IMR-90 (cell line): ENCODE measurements around the gene SCAMP1. TPM values are rescaled to one million over a fixed set of nuclear protein-coding genes. Genes with fewer than 3 reads are reported as not detected.

ENCODE experiments used
- ATAC-seq: fragments of 200-7000 bp; cut with Tn5 transposase; 2 replicates; pipeline ENCODE4 v1.9.1; 2020; ENCODE audit warnings: low read depth, mild to moderate bottlenecking, moderate library complexity
- BruUV-seq: library from RNA; stranded (reverse); fragments of 400-500 nt; replicated peaks from 2 replicates; lab custom pipeline; 2021; lab: Mats Ljungman, UMichigan
- CTCF ChIA-PET: fragments of 300-600 bp; formaldehyde crosslinking; extraction: SDS; loops from one replicate; lab custom pipeline; 2021; ENCODE audit warnings: antibody characterized with exemption; lab: Yijun Ruan, JAX
- POLR2A ChIA-PET: fragments of 300-600 bp; sonication (Branson Sonifier 250); formaldehyde crosslinking; loops from one replicate; lab custom pipeline; 2022; ENCODE audit warnings: antibody characterized with exemption; ENCODE audit not compliant: unreplicated experiment; lab: Charles Lee
- DNase-seq: peaks from one replicate; pipeline ENCODE4 v3.0.0; 2013
- H2AFZ ChIP-seq: replicated peaks from 2 replicates; pipeline ENCODE3; 2013; ENCODE audit warnings: low read length, mild to moderate bottlenecking; ENCODE audit not compliant: poor library complexity
- H2AK5ac ChIP-seq: 2 replicates; pipeline ENCODE4 v1.6.1; 2013; ENCODE audit warnings: low read depth, low read length, inconsistent platforms
- H2AK9ac ChIP-seq: replicated peaks from 2 replicates; pipeline ENCODE3; 2013; ENCODE audit warnings: mild to moderate bottlenecking, low read depth, low read length, moderate library complexity; ENCODE audit not compliant: poor library complexity
- H2BK120ac ChIP-seq: 2 replicates; pipeline ENCODE4 v1.6.1; 2013; ENCODE audit warnings: low read depth, low read length, inconsistent platforms
- H2BK15ac ChIP-seq: 3 replicates; pipeline ENCODE4 v1.6.1; 2013; ENCODE audit warnings: low read depth, low read length, inconsistent platforms
- H2BK20ac ChIP-seq: 2 replicates; pipeline ENCODE4 v1.6.1; 2013; ENCODE audit warnings: low read depth, mild to moderate bottlenecking, inconsistent platforms, low read length, moderate library complexity
- H2BK5ac ChIP-seq: 2 replicates; pipeline ENCODE4 v1.6.1; 2013; ENCODE audit warnings: mild to moderate bottlenecking, low read depth, low read length, inconsistent platforms; ENCODE audit not compliant: poor library complexity, severe bottlenecking
- H3K14ac ChIP-seq: replicated peaks from 2 replicates; pipeline ENCODE4 v1.6.1; 2013; ENCODE audit warnings: low read depth, low read length, inconsistent platforms
- H3K18ac ChIP-seq: 2 replicates; pipeline ENCODE4 v1.6.1; 2013; ENCODE audit warnings: low read depth, low read length, control low read depth
- H3K23ac ChIP-seq: 2 replicates; pipeline ENCODE4 v1.6.1; 2013; ENCODE audit warnings: low read depth, low read length, inconsistent platforms
- H3K27ac ChIP-seq: 2 replicates; pipeline ENCODE4 v1.5.1; 2013; ENCODE audit warnings: mild to moderate bottlenecking, control low read depth, low read length; ENCODE audit not compliant: insufficient read depth
- H3K27me3 ChIP-seq: 2 replicates; pipeline ENCODE4 v1.6.1; 2013; ENCODE audit warnings: low read length; ENCODE audit not compliant: control insufficient read depth, insufficient read depth
- H3K36me3 ChIP-seq: 2 replicates; pipeline ENCODE4 v1.6.1; 2013; ENCODE audit warnings: low read length, mixed read lengths; ENCODE audit not compliant: control insufficient read depth, insufficient read depth
- H3K4ac ChIP-seq: 2 replicates; pipeline ENCODE4 v1.6.1; 2013; ENCODE audit warnings: low read depth, low read length, inconsistent platforms
- H3K4me1 ChIP-seq: 2 replicates; pipeline ENCODE4 v1.6.1; 2013; ENCODE audit warnings: low read length, mixed read lengths; ENCODE audit not compliant: control insufficient read depth, insufficient read depth
- H3K4me2 ChIP-seq: 2 replicates; pipeline ENCODE4 v1.6.1; 2013; ENCODE audit warnings: low read depth, mild to moderate bottlenecking, control low read depth, low read length, moderate library complexity
- H3K4me3 ChIP-seq: 2 replicates; pipeline ENCODE4 v1.5.1; 2013; ENCODE audit warnings: low read depth, mild to moderate bottlenecking, control low read depth, low read length, moderate library complexity; ENCODE audit not compliant: insufficient read depth
- H3K56ac ChIP-seq: 2 replicates; pipeline ENCODE4 v1.6.1; 2013; ENCODE audit warnings: low read length, inconsistent platforms; ENCODE audit not compliant: insufficient read depth; ENCODE audit errors: extremely low read depth
- H3K79me1 ChIP-seq, 2 experiments: 2 replicates each; pipeline ENCODE4 v1.6.1; 2013; ENCODE audit warnings: low read length in 2 of 2, inconsistent platforms in 1 of 2, low read depth in 1 of 2
- H3K9ac ChIP-seq: 2 replicates; pipeline ENCODE4 v1.6.1; 2013; ENCODE audit warnings: low read depth, low read length, control low read depth
- H3K9me1 ChIP-seq: 2 replicates; pipeline ENCODE4 v1.6.1; 2013; ENCODE audit warnings: low read length, inconsistent platforms; ENCODE audit not compliant: insufficient read depth
- H3K9me3 ChIP-seq: 2 replicates; pipeline ENCODE4 v1.6.1; 2013; ENCODE audit warnings: low read length; ENCODE audit not compliant: control insufficient read depth, insufficient read depth
- H4K20me1 ChIP-seq: 2 replicates; pipeline ENCODE4 v1.6.1; 2013; ENCODE audit warnings: low read length, inconsistent platforms; ENCODE audit not compliant: insufficient read depth
- H4K5ac ChIP-seq: 2 replicates; pipeline ENCODE4 v1.6.1; 2013; ENCODE audit warnings: mild to moderate bottlenecking, low read depth, low read length, control low read depth
- H4K8ac ChIP-seq, 2 experiments: 2 replicates each; pipeline ENCODE4 v1.6.1; 2013; ENCODE audit warnings: low read depth in 2 of 2, low read length in 2 of 2, control low read depth in 1 of 2, inconsistent platforms in 1 of 2
- H4K91ac ChIP-seq: 2 replicates; pipeline ENCODE4 v1.6.1; 2013; ENCODE audit warnings: low read depth, low read length, inconsistent platforms; ENCODE audit not compliant: insufficient read depth
- BHLHE40 ChIP-seq: fragments of 150-350 bp; IDR thresholded peaks from 2 replicates; pipeline ENCODE4 v1.6.1; 2016; ENCODE audit warnings: mild to moderate bottlenecking, low read depth, low read length
- CEBPB ChIP-seq: IDR thresholded peaks from 2 replicates; pipeline ENCODE4 v1.6.1; 2012; ENCODE audit warnings: low read depth, low read length, improper control_type of control experiment
- CHD1 ChIP-seq: IDR thresholded peaks from 2 replicates; pipeline ENCODE4 v1.6.1; 2012; ENCODE audit warnings: low read depth, low read length, improper control_type of control experiment
- CTCF ChIP-seq: conservative IDR thresholded peaks from 2 replicates; pipeline ENCODE4 v1.5.1; 2012; ENCODE audit warnings: mild to moderate bottlenecking, low read depth, low read length, improper control_type of control experiment
- FOS ChIP-seq: fragments of 150-350 bp; IDR thresholded peaks from 2 replicates; pipeline ENCODE4 v1.6.1; 2016; ENCODE audit warnings: low read depth, low read length
- MAFK ChIP-seq: IDR thresholded peaks from 2 replicates; pipeline ENCODE4 v1.6.1; 2012; ENCODE audit warnings: low read depth, low read length, improper control_type of control experiment
- MAZ ChIP-seq: IDR thresholded peaks from 2 replicates; pipeline ENCODE4 v1.6.1; 2012; ENCODE audit warnings: low read depth, mild to moderate bottlenecking, low read length, improper control_type of control experiment, moderate library complexity, borderline replicate concordance
- MXI1 ChIP-seq: IDR thresholded peaks from 2 replicates; pipeline ENCODE4 v1.6.1; 2012; ENCODE audit warnings: low read depth, mild to moderate bottlenecking, low read length, moderate library complexity, borderline replicate concordance
- NFE2L2 ChIP-seq: fragments of 150-350 bp; IDR thresholded peaks from 2 replicates; pipeline ENCODE4 v1.6.1; 2016; ENCODE audit warnings: low read depth, mild to moderate bottlenecking, low read length
- POLR2A ChIP-seq: IDR thresholded peaks from 2 replicates; pipeline ENCODE4 v1.6.1; 2012; ENCODE audit warnings: mild to moderate bottlenecking, low read depth, low read length
- RAD21 ChIP-seq: IDR thresholded peaks from 2 replicates; pipeline ENCODE4 v1.6.1; 2012; ENCODE audit warnings: low read length, improper control_type of control experiment
- RCOR1 ChIP-seq: IDR thresholded peaks from 2 replicates; pipeline ENCODE4 v1.6.1; 2012; ENCODE audit warnings: mild to moderate bottlenecking, low read length, improper control_type of control experiment; ENCODE audit not compliant: insufficient replicate concordance
- RFX5 ChIP-seq: IDR thresholded peaks from 2 replicates; pipeline ENCODE4 v1.8.0; 2012; ENCODE audit warnings: low read depth, mild to moderate bottlenecking, low read length, moderate library complexity
- SMC3 ChIP-seq: fragments of 150-350 bp; IDR thresholded peaks from 2 replicates; pipeline ENCODE4 v1.6.1; 2016; ENCODE audit warnings: low read depth, mild to moderate bottlenecking, antibody characterized with exemption, low read length, moderate library complexity
- WGBS, 2 experiments: methylation state at CpG; one replicate each; pipeline versions ENCODE4 v1.1.5 to v1.1.7; 2013; ENCODE audit warnings: missing lambda C conversion rate in 2 of 2; ENCODE audit not compliant: insufficient read length in 1 of 2; ENCODE audit errors: extremely low coverage in 2 of 2; 5-methylcytosine and 5-hydroxymethylcytosine counted together
- dilution Hi-C: fragments of 300-500 bp; cut with HindIII; formaldehyde crosslinking; loops from one replicate; pipeline ENCODE4 v1.14.3; 2018; ENCODE audit warnings: low sequenced_read_pairs; ENCODE audit not compliant: unreplicated experiment
- in situ Hi-C: fragments of 300-500 bp; cut with MboI; formaldehyde crosslinking; loops from 3 replicates; pipeline ENCODE4 v1.14.3; 2019; ENCODE audit warnings: low sequenced_read_pairs, inconsistent platforms, mixed read lengths
- intact Hi-C: fragments of 100-400 bp; cut with micrococcal nuclease; formaldehyde crosslinking; loops from 2 replicates; pipeline ENCODE4 v1.10.0; 2022
- polyA plus RNA-seq, 3 experiments: library from polyadenylated mRNA; depleted of rRNA; stranded (reverse); fragments of >200 nt; gene quantifications; 2 replicates each; pipeline ENCODE4 v1.2.3, GENCODE V29; 2012; ENCODE audit warnings: low replicate concordance in 1 of 3
- total RNA-seq: library from RNA; depleted of rRNA; stranded (reverse); fragments of >200 nt; gene quantifications from 2 replicates; pipeline ENCODE4 v1.2.3, GENCODE V29; 2012
- TF ChIP-seq, protein P1 (sequence below): fragments of 150-350 bp; IDR thresholded peaks from 2 replicates; pipeline ENCODE4 v1.6.1; 2017; ENCODE audit warnings: mild to moderate bottlenecking, antibody characterized with exemption, low read length, low read depth
- TF ChIP-seq, protein P2 (sequence below): fragments of 150-350 bp; IDR thresholded peaks from 2 replicates; pipeline ENCODE4 v1.6.1; 2016; ENCODE audit warnings: low read depth, mild to moderate bottlenecking, low read length, moderate library complexity, borderline replicate concordance

Gene SCAMP1
- total and polyA plus RNA-seq, 2 of the 4 experiments (the other 2 are of a cell fraction): 13.5 to 114 TPM

- Histone ChIP-seq H3K18ac (no peak overlapping the region), H4K5ac (no peak overlapping the region), H3K36me3 (peaks cover 3% of the 10 kb centered on the region; the same call in 1 of the 2 replicates), H3K27me3 (no peaks in the 10 kb centered on the region), H3K9ac (no peak overlapping the region), H2AK9ac (no peak overlapping the region), H2AK5ac (no peak overlapping the region), H2BK120ac (no peak overlapping the region), H3K79me1 (peaks cover 3 to 6% of the 10 kb centered on the region in 2 experiments; a peak in 2 of 4 replicates), H3K4me3 (no peak overlapping the region), H3K14ac (no peak overlapping the region), H4K8ac (no peak overlapping the region), H2BK15ac (no peak overlapping the region), H3K9me1 (no peaks in the 10 kb centered on the region; the same call in 1 of the 2 replicates), H4K91ac (no peak overlapping the region), H3K4me2 (no peak overlapping the region), H2BK20ac (no peak overlapping the region), H2BK5ac (no peak overlapping the region), H3K27ac (no peak overlapping the region), H3K9me3 (no peaks in the 10 kb centered on the region), H4K20me1 (no peaks in the 10 kb centered on the region), H3K23ac (no peak overlapping the region), H3K4me1 (no peaks in the 10 kb centered on the region), H3K56ac (no peak overlapping the region), H2AFZ (no peak overlapping the region), H3K4ac (no peak overlapping the region)
- POLR2A ChIA-PET: no interaction called here
- dilution Hi-C loops (no loop called here), intact Hi-C loops (no loop called here), in situ Hi-C loops (no loop called here)
- ATAC-seq: no peak
- CTCF ChIA-PET: no interaction called here
- no peak for DNase-seq
- no TSS peak for BruUV-seq
- TF ChIP-seq NFE2L2 (no peak), RFX5 (no peak), CHD1 (no peak), CEBPB (no peak), MAFK (no peak), RCOR1 (no peak), BHLHE40 (no peak), FOS (no peak), RAD21 (no peak), POLR2A (no peak), MAZ (no peak), CTCF (no peak), MXI1 (no peak), SMC3 (no peak)
- TF ChIP-seq, protein P1, sequence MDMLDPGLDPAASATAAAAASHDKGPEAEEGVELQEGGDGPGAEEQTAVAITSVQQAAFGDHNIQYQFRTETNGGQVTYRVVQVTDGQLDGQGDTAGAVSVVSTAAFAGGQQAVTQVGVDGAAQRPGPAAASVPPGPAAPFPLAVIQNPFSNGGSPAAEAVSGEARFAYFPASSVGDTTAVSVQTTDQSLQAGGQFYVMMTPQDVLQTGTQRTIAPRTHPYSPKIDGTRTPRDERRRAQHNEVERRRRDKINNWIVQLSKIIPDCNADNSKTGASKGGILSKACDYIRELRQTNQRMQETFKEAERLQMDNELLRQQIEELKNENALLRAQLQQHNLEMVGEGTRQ: no peak
- TF ChIP-seq, protein P2, sequence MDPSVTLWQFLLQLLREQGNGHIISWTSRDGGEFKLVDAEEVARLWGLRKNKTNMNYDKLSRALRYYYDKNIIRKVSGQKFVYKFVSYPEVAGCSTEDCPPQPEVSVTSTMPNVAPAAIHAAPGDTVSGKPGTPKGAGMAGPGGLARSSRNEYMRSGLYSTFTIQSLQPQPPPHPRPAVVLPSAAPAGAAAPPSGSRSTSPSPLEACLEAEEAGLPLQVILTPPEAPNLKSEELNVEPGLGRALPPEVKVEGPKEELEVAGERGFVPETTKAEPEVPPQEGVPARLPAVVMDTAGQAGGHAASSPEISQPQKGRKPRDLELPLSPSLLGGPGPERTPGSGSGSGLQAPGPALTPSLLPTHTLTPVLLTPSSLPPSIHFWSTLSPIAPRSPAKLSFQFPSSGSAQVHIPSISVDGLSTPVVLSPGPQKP: no peak
- 100% methylated on average over 1 of the region's 3 CpGs; no CpG with 5 or more reads in 1 of the 2 experiments for WGBS, 2 experiments
Observed at GRCh38 chr5:78475370-78475769, 115.0 kb downstream of the SCAMP1 start.
